H9 (cell line): ENCODE results near the gene MOV10L1. TPM values are rescaled to one million over a fixed set of nuclear protein-coding genes. Genes with fewer than 3 reads are reported as not detected.

Experiments
- DNase-seq: peaks from one replicate; pipeline ENCODE4 v3.0.0-alpha.2; 2017
- H2AFZ ChIP-seq: one replicate; pipeline ENCODE4 v1.6.1; 2013; ENCODE audit warnings: mild to moderate bottlenecking, low read length, control low read depth, moderate library complexity
- H2AK5ac ChIP-seq: 2 replicates; pipeline ENCODE4 v1.6.1; 2013; ENCODE audit warnings: low read length, control low read depth, mixed read lengths; ENCODE audit not compliant: insufficient read length
- H2BK120ac ChIP-seq: one replicate; pipeline ENCODE4 v1.6.1; 2013; ENCODE audit warnings: low read depth, mild to moderate bottlenecking, low read length, control low read depth, inconsistent platforms; ENCODE audit not compliant: poor library complexity, severe bottlenecking
- H2BK12ac ChIP-seq: 2 replicates; pipeline ENCODE4 v1.6.1; 2013; ENCODE audit warnings: low read length, control low read depth, mixed read lengths, low read depth; ENCODE audit not compliant: insufficient read length
- H2BK15ac ChIP-seq: 2 replicates; pipeline ENCODE4 v1.6.1; 2013; ENCODE audit warnings: low read depth, low read length, control low read depth
- H2BK20ac ChIP-seq: one replicate; pipeline ENCODE4 v1.6.1; 2013; ENCODE audit warnings: low read depth, mild to moderate bottlenecking, low read length, control low read depth, inconsistent platforms; ENCODE audit not compliant: poor library complexity, severe bottlenecking
- H2BK5ac ChIP-seq: 2 replicates; pipeline ENCODE4 v1.6.1; 2013; ENCODE audit warnings: low read length, control low read depth, mixed read lengths; ENCODE audit not compliant: insufficient read length
- H3K14ac ChIP-seq: 2 replicates; pipeline ENCODE4 v1.6.1; 2013; ENCODE audit warnings: low read length, control low read depth; ENCODE audit not compliant: insufficient read depth
- H3K18ac ChIP-seq: 2 replicates; pipeline ENCODE4 v1.6.1; 2013; ENCODE audit warnings: low read depth, mild to moderate bottlenecking, mixed read lengths, low read length, control low read depth; ENCODE audit not compliant: insufficient read length
- H3K23ac ChIP-seq: 2 replicates; pipeline ENCODE4 v1.6.1; 2013; ENCODE audit warnings: low read length, control low read depth, mixed read lengths, low read depth; ENCODE audit not compliant: insufficient read length
- H3K23me2 ChIP-seq: 2 replicates; pipeline ENCODE4 v1.6.1; 2013; ENCODE audit warnings: low read depth, mild to moderate bottlenecking, mixed read lengths, low read length, control low read depth; ENCODE audit not compliant: insufficient read length, poor library complexity, severe bottlenecking
- H3K27ac ChIP-seq: 2 replicates; pipeline ENCODE4 v1.5.1; 2013; ENCODE audit warnings: low read length, control low read depth, mixed read lengths, low read depth; ENCODE audit not compliant: insufficient read length
- H3K27me3 ChIP-seq: 2 replicates; pipeline ENCODE4 v1.6.1; 2013; ENCODE audit warnings: low read length, control low read depth, inconsistent platforms; ENCODE audit not compliant: insufficient read depth
- H3K4ac ChIP-seq: 2 replicates; pipeline ENCODE4 v1.6.1; 2013; ENCODE audit warnings: low read depth, mild to moderate bottlenecking, control low read depth, inconsistent platforms, low read length, moderate library complexity
- H3K4me1 ChIP-seq: 2 replicates; pipeline ENCODE4 v1.6.1; 2013; ENCODE audit warnings: low read length, control low read depth, inconsistent platforms; ENCODE audit not compliant: insufficient read depth
- H3K4me2 ChIP-seq: 2 replicates; pipeline ENCODE4 v1.6.1; 2013; ENCODE audit warnings: low read length, control low read depth, mixed read lengths; ENCODE audit not compliant: insufficient read length, insufficient read depth
- H3K56ac ChIP-seq: 2 replicates; pipeline ENCODE4 v1.6.1; 2013; ENCODE audit warnings: low read depth, mild to moderate bottlenecking, mixed read lengths, low read length, control low read depth; ENCODE audit not compliant: insufficient read length
- H3K79me1 ChIP-seq: 2 replicates; pipeline ENCODE4 v1.6.1; 2013; ENCODE audit warnings: low read depth, mild to moderate bottlenecking, moderate library complexity, low read length, control low read depth, inconsistent platforms; ENCODE audit not compliant: insufficient read depth, poor library complexity, severe bottlenecking
- H3K79me2 ChIP-seq: 2 replicates; pipeline ENCODE4 v1.6.1; 2013; ENCODE audit warnings: low read length, control low read depth, inconsistent platforms; ENCODE audit not compliant: insufficient read depth
- H3K9ac ChIP-seq: 2 replicates; pipeline ENCODE4 v1.6.1; 2013; ENCODE audit warnings: low read length, control low read depth, mixed read lengths; ENCODE audit not compliant: insufficient read length; ENCODE audit errors: extremely low read depth
- H3K9me3 ChIP-seq: one replicate; pipeline ENCODE4 v1.6.1; 2013; ENCODE audit warnings: low read depth, low read length, inconsistent platforms; ENCODE audit not compliant: control insufficient read depth
- H3T11ph ChIP-seq: one replicate; pipeline ENCODE4 v1.6.1; 2013; ENCODE audit warnings: mild to moderate bottlenecking, low read length, control low read depth, inconsistent platforms
- H4K20me1 ChIP-seq: one replicate; pipeline ENCODE4 v1.6.1; 2013; ENCODE audit not compliant: control insufficient read depth, insufficient read length, insufficient read depth
- H4K5ac ChIP-seq: 2 replicates; pipeline ENCODE4 v1.6.1; 2013; ENCODE audit warnings: low read depth, mild to moderate bottlenecking, mixed read lengths, low read length, control low read depth; ENCODE audit not compliant: insufficient read length
- H4K8ac ChIP-seq: replicated peaks from 2 replicates; pipeline ENCODE4 v1.6.1; 2013; ENCODE audit warnings: low read length, control low read depth, mixed read lengths, low read depth; ENCODE audit not compliant: insufficient read length
- H4K91ac ChIP-seq: 2 replicates; pipeline ENCODE4 v1.6.1; 2013; ENCODE audit warnings: low read depth, mild to moderate bottlenecking, moderate library complexity, mixed read lengths, low read length, control low read depth; ENCODE audit not compliant: insufficient read length
- H3K27ac Mint-ChIP-seq, 3 experiments: 2 replicates in 2 of 3; 3 replicates in 1 of 3; pipeline ENCODE4 v1.8.0; 2020 to 2021; ENCODE audit warnings: mixed read lengths in 3 of 3, mild to moderate bottlenecking in 1 of 3, moderate library complexity in 1 of 3
- H3K27me3 Mint-ChIP-seq: 2 replicates; pipeline ENCODE4 v1.8.0; 2021; ENCODE audit warnings: low read depth, mild to moderate bottlenecking, moderate library complexity, mixed read lengths
- H3K36me3 Mint-ChIP-seq, 3 experiments: 2 replicates in 2 of 3; 3 replicates in 1 of 3; pipeline ENCODE4 v1.8.0; 2020 to 2021; ENCODE audit warnings: low read depth in 3 of 3, mixed read lengths in 3 of 3; ENCODE audit not compliant: insufficient read depth in 1 of 3
- H3K4me1 Mint-ChIP-seq, 2 experiments: 2 replicates each; pipeline ENCODE4 v1.8.0; 2020; ENCODE audit warnings: mixed read lengths in 2 of 2
- H3K4me3 Mint-ChIP-seq, 2 experiments: 2 replicates in 1 of 2; 3 replicates in 1 of 2; pipeline ENCODE4 v1.8.0; 2020 to 2021; ENCODE audit warnings: mild to moderate bottlenecking in 2 of 2, mixed read lengths in 2 of 2, moderate library complexity in 1 of 2
- H3K9me3 Mint-ChIP-seq, 2 experiments: 2 replicates in 1 of 2; 3 replicates in 1 of 2; pipeline ENCODE4 v1.8.0; 2020; ENCODE audit warnings: mild to moderate bottlenecking in 2 of 2, mixed read lengths in 2 of 2, moderate library complexity in 1 of 2
- CTCF ChIP-seq: fragments of 200-600 bp; sonication (generic); conservative IDR thresholded peaks from 3 replicates; pipeline ENCODE4 v1.8.0; 2021; ENCODE audit warnings: antibody characterized with exemption, mild to moderate bottlenecking
- WGBS: extraction: QIAGEN DNeasy Blood & Tissue Kit; methylation state at CpG from one replicate; pipeline ENCODE4 v1.1.7; 2013; ENCODE audit warnings: missing lambda C conversion rate, low lambda C conversion rate, mixed read lengths; ENCODE audit not compliant: insufficient read length; ENCODE audit errors: extremely low coverage; 5-methylcytosine and 5-hydroxymethylcytosine counted together
- total RNA-seq: library from RNA; stranded (reverse); gene quantifications from 2 replicates; pipeline ENCODE4 v1.2.1, GENCODE V29; 2021

The MOV10L1 gene
- total RNA-seq, 1 experiment from 2014 or later = not detected

GRCh38 chr22:50178471-50178864 lies 88.7 kb downstream of the MOV10L1 start:
- TF ChIP-seq CTCF = no peak
- Histone ChIP-seq H2BK15ac (no peak overlapping the region), H4K5ac (no peak overlapping the region), H3T11ph (no peak overlapping the region), H3K79me2 (no peaks in the 10 kb centered on the region), H3K27me3 (no peaks in the 10 kb centered on the region; the same call in 1 of the 2 replicates), H3K56ac (no peak overlapping the region), H3K14ac (no peak overlapping the region), H3K27ac (no peak overlapping the region), H3K18ac (no peak overlapping the region), H2BK12ac (no peak overlapping the region), H4K20me1 (no peaks in the 10 kb centered on the region), H3K79me1 (no peaks in the 10 kb centered on the region), H4K8ac (no peak overlapping the region), H4K91ac (no peak overlapping the region), H2BK120ac (no peak overlapping the region), H3K4ac (no peak overlapping the region), H2AFZ (no peak overlapping the region), H3K23ac (no peak overlapping the region), H2BK5ac (no peak overlapping the region), H2AK5ac (no peak overlapping the region), H3K9ac (no peak overlapping the region), H2BK20ac (no peak overlapping the region), H3K4me2 (no peak overlapping the region), H3K4me1 (no peaks in the 10 kb centered on the region), H3K9me3 (no peaks in the 10 kb centered on the region), H3K23me2 (no peaks in the 10 kb centered on the region)
- no peaks in the 10 kb centered on the region; a peak in 1 of 4 replicates for H3K4me1 Mint-ChIP-seq
- no peak overlapping the region for H3K27ac Mint-ChIP-seq
- no CpG with 5 or more reads among the region's 22 CpGs for WGBS
- H3K4me3 Mint-ChIP-seq = no peak overlapping the region
- no peaks in the 10 kb centered on the region for H3K27me3 Mint-ChIP-seq
- no peaks in the 10 kb centered on the region; a peak in 2 of 5 replicates for H3K9me3 Mint-ChIP-seq
- H3K36me3 Mint-ChIP-seq = peaks cover 0 to 14% (median 4%) of the 10 kb centered on the region in 3 experiments; a peak in 5 of 7 replicates
- no peak for DNase-seq
